ENCODE measurements around the gene HSPA9.

Gene HSPA9

GRCh38 chr5:138575194-138576015 is at the start of gene HSPA9:
TSS of gene HSPA9 (minus strand) at chr5:138575401. CDS start at chr5:138575318, 83 bp downstream.
- peak; percentile 99 for DNase-seq (ENCODE audit: low spot score)

- DNase-seq (ENCODE audit: low spot score): no peak
These were observed 47.9 kb upstream of the HSPA9 start for GRCh38 chr5:138623053-138623452.

GRCh38 chr5:138622051-138622450 is 46.9 kb upstream of the HSPA9 start:
- DNase-seq (ENCODE audit: low spot score): no peak

- DNase-seq (ENCODE audit: low spot score): no peak
These were observed 45.5 kb upstream of the HSPA9 start for GRCh38 chr5:138620663-138621224.

- no peak for DNase-seq (ENCODE audit: low spot score)
These were observed 41.3 kb upstream of the HSPA9 start for GRCh38 chr5:138616508-138616907.

- DNase-seq (ENCODE audit: low spot score): no peak
These were observed 40.3 kb upstream of the HSPA9 start for GRCh38 chr5:138615461-138615860.

- DNase-seq (ENCODE audit: low spot score): no peak
These were observed 36.5 kb upstream of the HSPA9 start for GRCh38 chr5:138611678-138612218.

- DNase-seq (ENCODE audit: low spot score): peak; percentile 16
These were observed 35.9 kb upstream of the HSPA9 start for GRCh38 chr5:138610918-138611677.

GRCh38 chr5:138610415-138610917 is 35.3 kb upstream of the HSPA9 start:
- peak; percentile 44 for DNase-seq (ENCODE audit: low spot score)

GRCh38 chr5:138606378-138607064 is 31.3 kb upstream of the HSPA9 start:
- DNase-seq (ENCODE audit: low spot score): no peak

- DNase-seq (ENCODE audit: low spot score): no peak
These were observed 30.2 kb upstream of the HSPA9 start for GRCh38 chr5:138605254-138605972.

- DNase-seq (ENCODE audit: low spot score): no peak
These were observed 29.1 kb upstream of the HSPA9 start for GRCh38 chr5:138604176-138604785.

GRCh38 chr5:138603249-138603920 is 28.2 kb upstream of the HSPA9 start:
- no peak for DNase-seq (ENCODE audit: low spot score)

- DNase-seq (ENCODE audit: low spot score): no peak
These were observed 27.3 kb upstream of the HSPA9 start for GRCh38 chr5:138602371-138603000.

- DNase-seq (ENCODE audit: low spot score): no peak
These were observed 26.2 kb upstream of the HSPA9 start for GRCh38 chr5:138601444-138601843.

GRCh38 chr5:138600446-138600845 is 25.2 kb upstream of the HSPA9 start:
- no peak for DNase-seq (ENCODE audit: low spot score)

- no peak for DNase-seq (ENCODE audit: low spot score)
These were observed 22.6 kb upstream of the HSPA9 start for GRCh38 chr5:138597661-138598400.

GRCh38 chr5:138596105-138596881 is 21.1 kb upstream of the HSPA9 start:
- no peak for DNase-seq (ENCODE audit: low spot score)

Measured in cerebellar cortex (tissue), 1 donor.